Right atrium auricular region (tissue), 2 donors: Measurements from ENCODE around the gene HOXD8. TPM values are rescaled to one million over a fixed set of nuclear protein-coding genes. Genes with fewer than 3 reads are reported as not detected.
A peak's percentile ranks its signal among the peaks of the same experiment; 100 is the strongest.

Experiments used
- DNase-seq: peaks from one replicate; pipeline ENCODE4 v3.0.0-alpha.2; 2019; ENCODE audit warnings: low spot score
- H3K27ac ChIP-seq, 2 donors: fragments of 200-600 bp; sonication (generic); 1 replicate in 1 of 2; 2 replicates in 1 of 2; pipeline ENCODE4 v1.5.1; 2016 to 2019
- H3K27me3 ChIP-seq, 2 donors: fragments of 200-600 bp; sonication (generic); one replicate each; pipeline versions ENCODE4 v1.5.1 to v1.6.0; 2017 to 2019
- H3K36me3 ChIP-seq: fragments of 200-600 bp; sonication (generic); one replicate; pipeline ENCODE4 v1.5.1; 2016
- H3K4me1 ChIP-seq, 2 donors: fragments of 200-600 bp; sonication (generic); one replicate each; pipeline versions ENCODE4 v1.5.1 to v1.6.0; 2017 to 2019
- H3K4me3 ChIP-seq, 2 donors: fragments of 200-600 bp; sonication (generic); 1 replicate in 1 of 2; 2 replicates in 1 of 2; pipeline ENCODE4 v1.5.1; 2017 to 2019; ENCODE audit warnings: mild to moderate bottlenecking in 1 of 2, moderate library complexity in 1 of 2
- H3K9me3 ChIP-seq, 2 donors: fragments of 200-600 bp; sonication (generic); one replicate each; pipeline ENCODE4 v1.5.1; 2019
- total RNA-seq, 2 donors: library from RNA; depleted of rRNA; stranded (reverse); fragments of >200 nt; gene quantifications; one replicate each; pipeline ENCODE4 v1.1.0, GENCODE V29; 2016
- TF ChIP-seq, protein P1 (sequence below), 2 donors: fragments of 200-600 bp; sonication (generic); IDR thresholded peaks; one replicate each; pipeline ENCODE4 v1.5.1; 2019; ENCODE audit warnings: antibody characterized with exemption in 2 of 2

Gene HOXD8
- total RNA-seq, 2 donors from 2014 or later, result 0.55 to 1.1 TPM

DNA sequence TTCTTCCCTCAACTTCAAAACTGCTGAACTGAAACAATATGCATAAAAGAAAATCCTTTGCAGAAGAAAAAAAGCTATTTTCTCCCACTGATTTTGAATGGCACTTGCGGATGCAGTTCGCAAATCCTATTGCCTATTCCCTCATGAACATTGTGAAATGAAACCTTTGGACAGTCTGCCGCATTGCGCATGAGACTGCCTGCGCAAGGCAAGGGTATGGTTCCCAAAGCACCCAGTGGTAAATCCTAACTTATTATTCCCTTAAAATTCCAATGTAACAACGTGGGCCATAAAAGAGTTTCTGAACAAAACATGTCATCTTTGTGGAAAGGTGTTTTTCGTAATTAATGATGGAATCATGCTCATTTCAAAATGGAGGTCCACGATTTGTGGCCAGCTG is 8.4 kb downstream of the HOXD8 start:
- Histone ChIP-seq H3K9me3 (no peaks in the 10 kb centered on the region), H3K27me3 (peaks cover 25 to 43% of the 10 kb centered on the region in 2 donors), H3K27ac (no peak overlapping the region), H3K4me3 (no peak overlapping the region), H3K36me3 (no peaks in the 10 kb centered on the region), H3K4me1 (peaks cover 0 to 27% of the 10 kb centered on the region in 2 donors)
- no peak for DNase-seq
- TF ChIP-seq, protein P1, sequence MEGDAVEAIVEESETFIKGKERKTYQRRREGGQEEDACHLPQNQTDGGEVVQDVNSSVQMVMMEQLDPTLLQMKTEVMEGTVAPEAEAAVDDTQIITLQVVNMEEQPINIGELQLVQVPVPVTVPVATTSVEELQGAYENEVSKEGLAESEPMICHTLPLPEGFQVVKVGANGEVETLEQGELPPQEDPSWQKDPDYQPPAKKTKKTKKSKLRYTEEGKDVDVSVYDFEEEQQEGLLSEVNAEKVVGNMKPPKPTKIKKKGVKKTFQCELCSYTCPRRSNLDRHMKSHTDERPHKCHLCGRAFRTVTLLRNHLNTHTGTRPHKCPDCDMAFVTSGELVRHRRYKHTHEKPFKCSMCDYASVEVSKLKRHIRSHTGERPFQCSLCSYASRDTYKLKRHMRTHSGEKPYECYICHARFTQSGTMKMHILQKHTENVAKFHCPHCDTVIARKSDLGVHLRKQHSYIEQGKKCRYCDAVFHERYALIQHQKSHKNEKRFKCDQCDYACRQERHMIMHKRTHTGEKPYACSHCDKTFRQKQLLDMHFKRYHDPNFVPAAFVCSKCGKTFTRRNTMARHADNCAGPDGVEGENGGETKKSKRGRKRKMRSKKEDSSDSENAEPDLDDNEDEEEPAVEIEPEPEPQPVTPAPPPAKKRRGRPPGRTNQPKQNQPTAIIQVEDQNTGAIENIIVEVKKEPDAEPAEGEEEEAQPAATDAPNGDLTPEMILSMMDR (IDR thresholded peaks at IDR 0.05), result no peak

DNA sequence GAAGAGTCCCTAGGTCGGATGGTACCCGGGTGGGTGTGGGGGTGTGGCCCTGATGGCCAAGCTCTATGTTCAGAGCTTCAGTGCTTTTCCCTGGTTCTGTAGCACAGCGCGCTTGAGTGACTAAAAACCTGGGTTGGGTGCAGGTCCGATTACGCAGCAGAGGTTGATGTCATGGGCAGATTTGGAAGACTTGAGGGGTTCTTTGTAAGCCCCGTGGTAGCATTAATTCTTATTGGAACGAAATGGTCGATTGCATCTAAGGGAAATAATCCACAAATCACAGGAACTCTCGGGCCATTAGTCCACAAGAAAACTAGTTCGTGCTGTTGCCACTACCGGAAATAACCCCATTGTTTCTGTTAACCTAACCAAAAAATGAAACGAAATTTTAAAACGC is 9.0 kb downstream of the HOXD8 start:
- Histone ChIP-seq H3K27me3 (peaks cover 21 to 40% of the 10 kb centered on the region in 2 donors), H3K4me3 (no peak overlapping the region), H3K4me1 (peaks cover 0 to 27% of the 10 kb centered on the region in 2 donors), H3K36me3 (no peaks in the 10 kb centered on the region), H3K9me3 (no peaks in the 10 kb centered on the region), H3K27ac (no peak overlapping the region)
- TF ChIP-seq, protein P1 (IDR thresholded peaks at IDR 0.05), result no peak
- no peak for DNase-seq

DNA sequence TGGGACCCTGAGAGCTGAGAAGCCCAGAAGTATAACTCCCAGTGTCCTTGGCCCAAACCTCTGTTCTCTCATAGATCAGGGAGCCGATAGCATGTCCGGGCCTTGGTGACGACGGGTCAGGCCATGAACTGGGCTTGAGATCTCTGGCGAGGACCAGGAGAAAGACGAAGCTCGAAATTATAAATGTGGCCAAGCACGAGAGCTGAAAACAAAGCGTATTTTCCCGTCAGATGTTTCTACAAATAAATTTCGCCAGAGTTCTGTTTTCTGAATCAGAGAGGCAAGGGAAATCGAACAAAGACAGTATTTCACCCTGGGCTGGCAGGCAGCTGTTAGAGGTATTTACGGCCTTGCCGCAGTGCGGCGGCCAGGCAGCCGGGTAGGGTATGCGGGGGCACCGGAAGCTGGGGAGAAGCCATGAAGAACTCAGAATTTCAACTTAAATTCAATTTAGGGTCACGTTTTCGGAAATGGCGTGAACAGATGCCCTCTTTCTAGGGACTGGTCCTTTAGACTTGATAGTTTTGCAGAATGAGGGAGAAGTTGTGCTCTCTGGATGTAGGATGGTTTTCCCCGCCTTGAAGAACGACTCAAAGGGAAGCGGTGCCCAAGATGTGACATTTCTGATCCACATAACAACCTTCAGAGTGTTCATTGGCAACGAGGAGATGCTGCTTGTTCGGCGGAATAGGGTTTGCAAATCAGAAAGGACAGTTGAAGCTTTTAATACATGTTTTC is 9.6 kb downstream of the HOXD8 start:
- no peak for DNase-seq
- Histone ChIP-seq H3K27ac (no peak overlapping the region), H3K27me3 (peaks cover 21 to 40% of the 10 kb centered on the region in 2 donors), H3K4me3 (peak overlapping the region in 1 of 2 donors; percentile 52), H3K4me1 (peaks cover 0 to 27% of the 10 kb centered on the region in 2 donors), H3K36me3 (no peaks in the 10 kb centered on the region), H3K9me3 (no peaks in the 10 kb centered on the region)
- TF ChIP-seq, protein P1 (IDR thresholded peaks at IDR 0.05), result no peak

DNA sequence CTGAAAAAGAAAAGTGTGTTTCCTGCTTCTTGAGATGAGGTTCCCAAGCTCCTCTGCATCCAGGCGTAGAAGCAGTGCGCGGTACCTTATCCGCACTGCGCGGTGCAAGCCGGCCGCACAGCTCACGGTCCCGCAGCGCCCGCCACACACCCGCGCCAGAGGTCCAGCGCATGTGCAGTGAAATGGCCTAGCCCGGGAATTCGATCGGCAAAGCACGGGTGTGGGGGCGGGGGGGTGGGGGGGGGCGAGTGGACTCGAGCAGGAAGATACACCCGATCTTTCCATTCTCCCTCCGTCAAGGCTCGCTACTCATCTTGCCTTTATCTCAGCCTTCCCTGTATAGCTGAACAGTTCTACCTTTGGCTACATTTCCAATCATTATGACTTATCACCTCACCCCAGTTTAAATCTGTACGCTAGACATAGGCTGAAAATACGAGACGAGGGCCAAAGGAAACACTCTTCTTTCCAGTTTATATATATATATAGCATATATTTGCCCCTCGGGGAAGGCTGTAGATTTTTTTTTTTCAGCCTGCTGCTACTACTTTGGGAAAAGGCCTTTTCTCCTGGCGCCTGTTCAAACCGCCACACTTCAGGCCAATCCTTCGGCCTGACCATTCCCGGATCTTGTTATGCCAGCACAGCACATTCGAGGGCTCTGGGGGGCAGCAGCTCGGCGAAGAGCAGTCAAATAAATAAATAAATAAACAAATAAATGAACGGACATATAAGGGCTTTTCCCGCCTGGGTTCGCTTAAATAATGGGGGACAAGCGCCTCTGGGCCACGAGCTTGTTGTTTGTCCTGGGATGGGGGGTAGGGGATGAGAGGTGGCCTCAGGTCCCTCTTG is 10.4 kb downstream of the HOXD8 start:
- H3K36me3 ChIP-seq, result no peaks in the 10 kb centered on the region
- H3K27ac ChIP-seq, result peak overlapping the region in 1 of 2 donors; percentile 28
- TF ChIP-seq, protein P1 (IDR thresholded peaks at IDR 0.05), result no peak
- peaks cover 21 to 35% of the 10 kb centered on the region in 2 donors for H3K27me3 ChIP-seq
- H3K4me3 ChIP-seq, result peak overlapping the region in 1 of 2 donors; percentile 52
- peaks cover 0 to 27% of the 10 kb centered on the region in 2 donors for H3K4me1 ChIP-seq
- no peaks in the 10 kb centered on the region for H3K9me3 ChIP-seq
- no peak for DNase-seq

DNA sequence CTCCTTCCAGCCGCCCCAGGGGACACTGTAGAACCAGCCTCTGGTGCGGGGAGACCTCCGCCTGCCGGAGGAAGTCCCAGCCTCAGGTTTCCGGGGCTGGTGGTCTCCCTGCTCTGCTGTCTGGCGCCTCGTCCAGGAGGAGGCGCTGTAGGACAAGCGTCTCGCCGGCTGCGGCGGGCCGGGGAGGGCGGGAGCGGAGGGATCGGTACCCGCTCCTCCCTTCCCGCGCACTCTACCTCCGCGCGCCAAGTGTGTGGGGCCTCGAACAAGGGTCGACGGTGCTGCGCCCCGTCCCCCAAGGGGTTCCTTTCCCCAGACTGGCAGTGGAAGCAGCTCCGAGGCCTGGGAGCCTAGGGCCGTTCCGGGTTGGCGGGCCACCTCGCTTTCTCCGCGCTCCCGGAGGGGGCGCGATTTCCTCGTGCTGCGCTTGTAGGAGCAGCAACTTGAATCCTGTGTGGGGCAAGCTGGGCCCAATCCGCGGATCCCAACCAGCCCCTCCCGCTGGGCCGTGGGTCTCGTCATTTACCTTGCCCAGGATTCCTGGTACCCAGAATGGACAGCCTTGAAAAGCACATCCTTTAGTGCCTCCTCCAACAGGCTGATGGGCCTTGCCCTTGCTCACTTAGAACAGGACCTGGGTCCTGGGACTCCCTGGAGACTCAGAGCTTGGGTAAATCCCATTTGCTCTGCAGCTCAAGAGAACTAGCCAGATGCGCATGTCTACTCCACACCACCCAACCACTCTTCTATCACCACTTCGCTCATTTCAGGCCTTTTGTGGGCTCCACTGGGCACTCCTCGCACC is 11.2 kb downstream of the HOXD8 start:
- Histone ChIP-seq H3K27me3 (peaks cover 21 to 35% of the 10 kb centered on the region in 2 donors), H3K4me3 (peak overlapping the region; percentile 34 to 52), H3K36me3 (no peaks in the 10 kb centered on the region), H3K27ac (peak overlapping the region in 1 of 2 donors; percentile 28), H3K9me3 (no peaks in the 10 kb centered on the region), H3K4me1 (peaks cover 0 to 27% of the 10 kb centered on the region in 2 donors)
- TF ChIP-seq, protein P1 (IDR thresholded peaks at IDR 0.05), result peak; percentile 87 to 98
- DNase-seq, result peak; percentile 67
